DMS153 (cell line): ENCODE measurements around the gene M1AP.

Source experiments
- DNase-seq: peaks from one replicate; lab custom pipeline; 2025; lab: John Stamatoyannopoulos, UW

The M1AP gene

DNA sequence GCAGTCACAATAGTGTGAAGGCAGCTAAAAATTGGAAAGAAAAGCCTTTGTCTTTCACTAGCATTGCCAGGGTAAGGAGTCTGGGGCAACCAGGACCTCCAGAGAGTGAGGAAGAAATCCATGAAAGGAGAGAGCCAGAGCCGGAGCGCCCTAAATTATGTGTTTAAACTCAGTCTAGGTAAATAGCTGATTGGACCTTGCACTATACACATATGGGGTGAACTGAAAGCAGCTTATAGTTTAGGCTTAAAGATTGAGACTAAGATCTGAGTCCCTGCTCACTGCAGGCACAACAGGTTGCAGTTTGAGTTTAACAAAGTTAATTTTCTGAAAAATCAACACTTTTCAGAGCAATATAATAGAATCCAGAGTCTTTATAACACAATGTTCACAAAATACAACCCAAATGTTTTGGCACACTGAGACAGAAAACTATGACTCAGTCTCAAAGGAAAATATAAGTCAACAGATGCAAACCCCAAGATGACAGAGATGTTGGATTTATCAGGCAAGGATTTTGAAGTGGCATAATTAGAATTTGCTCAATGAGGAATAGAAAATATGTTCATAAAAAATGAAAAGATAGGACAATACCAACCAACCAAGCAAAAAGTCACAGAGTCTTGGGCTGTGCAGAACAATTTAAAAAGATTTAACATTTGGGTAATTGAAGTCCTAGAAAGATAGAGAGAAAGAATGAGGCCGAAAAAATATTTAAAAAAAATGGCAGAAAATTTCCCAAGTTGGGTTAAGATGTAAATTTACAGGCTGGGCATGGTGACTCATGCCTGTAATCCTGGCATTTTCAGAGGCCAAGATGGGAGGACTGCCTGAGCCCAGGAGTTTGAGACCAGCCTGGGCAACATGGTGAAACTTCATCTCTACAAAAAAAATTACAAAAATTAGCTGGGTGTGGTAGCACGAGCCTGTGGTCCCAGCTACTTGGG, 54.0 kb downstream of the M1AP start:
- no peak for DNase-seq

DNA sequence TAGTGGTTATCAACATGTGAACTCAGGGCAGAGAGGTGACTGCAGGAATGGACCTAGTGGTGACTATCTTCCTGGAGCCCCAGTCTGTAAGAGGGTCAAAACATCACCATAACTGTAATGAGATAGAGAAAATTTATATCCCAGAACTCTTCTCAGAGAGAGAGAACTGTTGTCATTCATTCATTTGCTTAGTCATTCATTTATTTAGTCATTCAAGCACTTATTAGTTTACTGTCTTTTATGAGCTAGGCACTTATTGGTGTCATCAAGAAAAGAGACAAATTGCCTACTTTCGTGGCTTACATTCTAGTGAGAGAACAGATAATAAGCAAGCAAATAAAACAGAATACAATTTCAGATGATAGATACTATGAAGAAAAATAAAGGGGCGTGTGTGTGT, 59.5 kb downstream of the M1AP start:
- DNase-seq: no peak

DNA sequence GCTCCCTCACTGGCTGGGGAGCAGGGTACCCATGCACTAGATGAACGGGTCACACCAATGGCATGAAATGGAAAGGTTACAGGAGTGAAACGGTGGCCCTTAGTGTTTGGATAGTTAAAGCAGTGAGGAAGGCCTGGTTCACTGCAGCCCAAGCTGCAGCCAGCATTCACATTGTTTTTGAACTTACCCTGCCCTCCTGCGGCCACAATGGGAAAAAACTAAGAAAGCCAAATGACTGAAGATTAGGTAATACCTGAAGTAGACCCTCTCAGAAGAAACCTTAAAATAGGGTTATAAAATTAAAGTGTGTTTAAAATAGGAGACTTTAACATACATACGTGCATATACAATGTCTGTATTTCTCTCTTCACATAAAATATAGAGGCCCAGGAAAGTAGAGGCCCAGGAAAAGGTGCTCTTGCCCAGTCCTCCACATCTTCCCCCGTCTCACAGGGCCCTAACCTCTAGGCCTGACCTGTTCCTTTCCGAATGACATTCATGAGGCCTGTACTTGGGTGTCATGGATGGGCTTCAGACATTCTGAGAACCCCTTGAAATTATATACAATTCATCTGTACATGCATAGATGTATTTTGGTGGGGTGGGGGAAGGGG, 60.4 kb downstream of the M1AP start:
- DNase-seq: peak; percentile 38

DNA sequence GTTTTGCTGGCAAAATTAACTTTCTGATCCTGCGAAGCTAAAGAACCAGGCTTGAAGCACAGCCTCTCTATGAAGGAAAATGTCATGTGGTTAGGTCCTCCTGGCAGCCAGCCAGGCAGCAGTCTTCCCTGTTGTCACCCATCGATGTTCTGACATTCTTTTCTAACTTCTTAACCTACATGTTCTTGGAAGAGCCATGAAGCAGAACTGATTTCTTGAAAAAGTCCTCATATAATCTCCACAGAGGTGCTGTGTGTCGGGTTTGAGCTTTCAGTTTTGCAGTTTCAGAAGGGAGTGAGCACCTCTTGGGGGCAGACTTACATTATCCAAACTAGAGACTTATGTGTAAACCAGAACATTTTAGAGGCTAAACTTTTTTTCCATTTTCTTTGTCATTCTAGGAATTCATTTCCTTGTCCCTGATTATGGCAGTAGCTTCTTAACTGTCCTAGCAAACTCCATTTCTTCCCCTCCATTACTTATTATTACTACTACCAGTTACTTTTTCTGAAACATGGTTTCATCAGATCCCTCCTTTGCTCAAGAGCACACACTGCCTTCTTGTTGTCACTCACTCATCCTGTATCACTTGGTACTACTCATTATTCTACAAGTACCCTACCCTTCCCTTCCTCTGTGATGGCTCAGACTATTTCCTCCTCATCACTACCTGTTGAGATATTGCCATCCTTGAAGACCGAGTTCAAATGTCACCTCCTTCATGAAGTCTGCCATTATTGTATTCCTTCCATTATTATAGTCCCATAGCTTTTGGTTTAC, 62.5 kb downstream of the M1AP start:
- DNase-seq: no peak

GRCh38 chr2:74584088-74584645, 64.0 kb downstream of the M1AP start:
- DNase-seq: no peak

GRCh38 chr2:74583504-74583903, 64.6 kb downstream of the M1AP start:
- no peak for DNase-seq

- DNase-seq: no peak
Measured at GRCh38 chr2:74582184-74582583, 65.9 kb downstream of the M1AP start.

GRCh38 chr2:74581463-74581862, 66.7 kb downstream of the M1AP start:
- DNase-seq: no peak

DNA sequence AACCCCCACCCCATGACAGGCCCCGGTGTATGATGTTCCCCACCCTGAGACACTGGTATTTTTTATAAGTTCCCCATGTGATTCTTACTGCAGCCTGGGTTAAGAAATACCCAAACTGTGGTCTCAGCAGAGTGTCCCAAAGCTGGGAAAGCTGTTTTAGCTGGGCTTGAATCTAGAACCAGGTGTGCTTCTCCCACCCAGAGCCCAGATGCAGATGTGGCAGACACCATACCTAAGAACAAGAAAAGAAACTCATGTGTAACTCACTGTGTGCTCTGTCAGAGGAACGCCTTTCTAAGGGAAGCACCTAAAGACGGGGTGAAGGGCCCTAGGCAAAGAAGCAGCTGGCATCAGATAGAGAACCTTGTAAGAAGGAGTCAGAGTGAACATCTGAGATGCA, 69.7 kb downstream of the M1AP start:
- DNase-seq: no peak

DNA sequence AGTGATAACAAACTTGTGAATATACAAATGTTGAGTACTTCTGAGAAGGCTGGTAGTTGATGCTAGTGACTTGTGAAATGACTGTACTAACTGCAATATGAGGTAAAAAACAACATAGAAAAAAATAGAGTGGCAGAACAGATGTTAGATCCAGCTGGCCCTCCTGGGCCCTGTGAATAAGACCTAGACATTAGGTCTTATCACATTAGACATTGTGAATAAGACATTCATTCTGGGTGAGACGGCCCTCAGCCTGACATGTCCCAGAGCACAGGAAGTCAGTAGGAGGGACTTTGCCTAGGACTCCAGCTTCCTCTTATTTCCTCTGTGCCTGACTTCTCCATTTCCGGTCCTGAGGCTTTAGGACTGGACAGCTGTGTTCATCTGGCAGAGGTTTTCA, 70.7 kb downstream of the M1AP start:
- DNase-seq: no peak

- DNase-seq: no peak
Measured at GRCh38 chr2:74576863-74577229, 71.3 kb downstream of the M1AP start.

DNA sequence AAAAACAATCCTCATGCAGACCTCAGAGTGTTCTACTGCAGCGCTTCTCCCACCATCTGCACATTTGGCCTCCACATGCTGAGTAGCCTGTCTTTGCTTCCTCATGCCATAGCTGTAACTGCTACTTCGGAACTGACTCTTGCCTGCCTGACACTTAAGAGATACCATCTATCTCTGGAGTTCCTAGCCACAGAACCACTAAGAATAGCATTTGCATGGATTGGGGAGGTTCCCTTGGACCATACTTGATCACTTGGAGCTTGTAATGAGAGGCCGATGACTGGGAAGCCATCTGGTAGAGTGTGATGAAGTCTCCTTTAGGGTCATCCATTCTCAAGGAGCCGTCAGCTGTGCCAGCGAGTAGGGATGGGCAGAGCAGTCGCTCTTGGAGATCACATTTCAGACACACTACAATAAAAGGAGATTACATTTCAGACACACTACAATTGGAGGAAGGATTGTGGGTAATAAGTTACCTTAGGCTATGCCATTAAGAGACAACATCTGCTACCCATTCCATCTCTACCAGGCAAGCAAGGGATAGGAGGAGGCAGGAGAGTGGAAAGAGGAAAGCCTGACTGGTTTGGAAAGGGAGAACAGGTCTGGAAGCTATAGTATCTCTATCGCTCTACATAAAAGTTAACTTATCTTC, 71.8 kb downstream of the M1AP start:
- DNase-seq: no peak

GRCh38 chr2:74575320-74575719, 72.8 kb downstream of the M1AP start:
- DNase-seq: no peak

GRCh38 chr2:74573747-74574562, 74.2 kb downstream of the M1AP start:
- no peak for DNase-seq

GRCh38 chr2:74572178-74572925, 75.8 kb downstream of the M1AP start:
- no peak for DNase-seq

GRCh38 chr2:74571058-74571457, 77.1 kb downstream of the M1AP start:
- DNase-seq: no peak

- no peak for DNase-seq
Measured at GRCh38 chr2:74569686-74570085, 78.4 kb downstream of the M1AP start.

- no peak for DNase-seq
Measured at GRCh38 chr2:74567881-74568280, 80.2 kb downstream of the M1AP start.

- DNase-seq: no peak
Measured at GRCh38 chr2:74566754-74567085, 81.4 kb downstream of the M1AP start.

GRCh38 chr2:74566076-74566753, 81.9 kb downstream of the M1AP start:
- DNase-seq: no peak
